Limb (tissue), 2 donors: Measurements from ENCODE around the gene GPR68.
"Not testable (repeated sequence)": the region's sequence is repeated elsewhere in the genome, so short reads cannot be mapped to it uniquely, and the experiment has no call there.

Experiments used
- DNase-seq, 2 donors: peaks; one replicate each; pipeline ENCODE4 v3.0.0-alpha.2; 2016; ENCODE audit errors: extremely low spot score in 2 of 2

GPR68 gene

GRCh38 chr14:91228112-91229004, 16.1 kb downstream of the GPR68 start:
- DNase-seq, result no peak

GRCh38 chr14:91227183-91227628, 17.3 kb downstream of the GPR68 start:
- no peak for DNase-seq

DNA sequence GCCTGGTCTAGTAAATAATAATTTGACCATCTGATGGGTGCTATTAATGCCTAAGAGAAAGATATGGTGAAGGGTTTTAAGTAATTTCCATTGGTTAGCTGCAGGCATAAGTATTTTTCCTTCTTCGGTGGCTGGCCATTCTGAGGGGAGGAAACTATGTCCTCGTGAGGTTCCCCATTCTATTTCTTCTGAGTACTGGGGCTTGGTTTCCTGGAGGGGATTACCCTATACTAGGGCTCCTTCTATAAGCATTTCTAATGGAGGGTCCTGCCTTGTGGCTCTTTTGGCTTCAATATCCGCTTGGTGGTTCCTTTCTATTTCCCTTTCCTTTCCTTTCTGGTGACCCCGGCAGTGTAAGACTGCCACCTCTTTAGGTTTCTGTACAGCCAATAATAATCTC, 18.1 kb downstream of the GPR68 start:
- not testable (repeated sequence) for DNase-seq

DNA sequence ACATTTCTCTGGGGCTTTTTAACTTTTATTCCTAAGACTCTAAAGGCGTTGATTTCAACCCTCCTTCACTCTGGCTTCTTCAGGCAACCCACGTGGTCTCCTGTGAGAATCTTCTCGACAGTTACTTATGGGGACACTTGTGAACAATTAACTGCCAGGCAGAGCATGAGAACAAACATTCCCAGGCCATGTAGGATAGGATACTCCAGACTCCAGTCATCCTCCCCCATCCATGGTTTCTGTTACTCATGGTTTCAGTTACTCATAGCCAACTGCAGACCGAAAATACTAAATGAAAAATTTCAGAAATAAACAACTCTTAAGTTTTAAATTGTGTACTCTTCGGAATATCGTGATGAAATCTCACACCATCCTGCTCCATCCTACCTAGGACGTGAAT, 19.5 kb downstream of the GPR68 start:
- DNase-seq, result no peak

DNA sequence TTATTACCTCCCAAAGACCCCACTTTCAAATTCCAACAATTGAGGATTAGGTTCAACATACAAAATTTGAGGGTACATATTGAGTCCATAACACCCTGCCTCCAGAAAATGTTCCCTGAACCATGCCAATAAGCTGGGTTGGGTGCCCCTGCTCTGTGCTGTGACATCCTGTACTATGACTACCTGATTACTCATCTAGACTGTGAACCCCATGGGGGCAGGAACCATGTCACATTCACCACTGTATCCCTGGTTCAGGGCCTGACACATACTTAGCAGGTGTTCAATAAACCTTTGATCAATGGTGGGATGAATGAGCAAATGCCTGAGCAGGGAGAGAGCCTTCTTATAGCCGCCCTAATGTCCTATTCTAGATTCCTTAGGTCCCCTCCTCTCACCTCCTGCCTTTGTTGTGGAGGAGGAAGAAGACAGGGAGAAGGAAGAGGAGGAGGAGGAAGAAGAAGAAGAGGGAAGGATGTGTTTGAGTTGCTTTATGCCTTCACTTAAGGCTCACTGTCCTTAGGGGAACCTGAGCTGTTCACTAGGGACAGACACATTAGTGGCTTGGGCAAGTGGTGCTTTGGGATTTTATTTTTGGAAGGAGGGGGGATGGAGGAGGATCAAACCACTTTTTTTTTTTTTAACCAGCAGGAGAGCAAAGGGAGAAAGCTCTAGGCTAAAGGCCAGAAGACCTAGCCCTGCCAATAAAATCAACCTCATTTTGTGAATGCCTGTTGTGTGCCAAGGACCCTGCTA, 21.3 kb downstream of the GPR68 start:
- no peak for DNase-seq

GRCh38 chr14:91221270-91221669, 23.2 kb downstream of the GPR68 start:
- no peak for DNase-seq

DNA sequence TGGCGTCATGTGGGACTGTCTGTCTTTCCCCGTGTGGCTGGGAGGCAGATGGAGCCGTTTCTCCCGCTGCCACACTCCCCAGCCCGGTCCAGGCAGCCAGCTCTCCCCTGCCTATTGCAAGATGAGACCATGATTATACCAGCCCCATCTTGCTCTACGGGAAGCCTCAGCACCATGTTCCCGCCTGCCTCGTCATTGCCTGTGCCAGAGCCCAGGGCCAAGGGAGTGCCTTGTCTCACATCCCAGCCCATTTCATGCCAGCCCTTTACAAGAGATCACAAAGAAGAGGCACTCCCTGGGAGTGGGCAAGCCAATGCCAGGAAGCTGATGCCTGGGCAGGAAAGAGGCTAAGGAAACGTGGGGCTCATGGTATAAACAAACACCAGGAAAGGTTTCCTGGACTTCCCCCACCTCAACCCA, 23.9 kb downstream of the GPR68 start:
- no peak for DNase-seq

DNA sequence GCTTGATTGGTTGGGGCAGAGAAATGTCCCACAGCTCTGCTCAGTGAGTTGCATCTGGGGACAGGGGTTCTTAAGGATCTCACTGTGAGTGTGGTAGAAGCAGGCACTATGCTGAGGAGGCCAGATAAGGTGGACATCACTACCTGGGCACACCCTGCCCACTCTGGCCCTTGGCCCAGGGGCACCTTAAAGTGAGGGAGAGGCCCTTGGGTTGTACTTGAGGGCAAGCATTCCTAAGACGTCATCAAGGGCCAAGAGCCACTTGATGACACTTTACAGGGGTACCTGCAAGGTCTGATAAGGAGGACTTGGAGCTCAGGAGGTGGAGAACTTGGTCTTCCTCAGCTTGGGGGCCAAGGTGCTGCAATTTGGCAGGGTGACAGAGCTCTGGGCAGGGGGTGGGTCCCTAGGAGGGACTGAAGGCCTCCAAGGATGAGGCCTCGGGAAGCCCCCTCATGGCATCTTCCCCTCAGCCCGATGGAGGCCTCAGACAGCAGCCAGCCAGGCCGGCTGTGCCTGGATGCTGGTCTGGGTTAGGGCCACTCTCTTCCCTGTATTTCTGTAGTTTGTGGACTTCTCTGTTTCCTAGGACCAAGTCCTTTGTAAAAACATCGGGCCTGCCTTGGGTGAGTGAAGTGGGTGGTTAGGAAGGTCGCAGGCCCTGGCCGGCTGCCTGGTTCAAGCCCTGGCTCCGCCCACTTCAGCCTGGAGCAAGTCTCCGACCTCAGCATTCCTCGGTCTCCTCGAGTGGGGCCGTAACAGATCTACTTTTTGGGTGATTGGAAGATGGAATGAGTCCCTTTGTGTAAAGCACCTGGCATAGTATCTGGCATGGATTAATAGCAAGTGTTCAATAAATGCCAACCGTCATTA, 24.8 kb downstream of the GPR68 start:
- DNase-seq, result no peak

GRCh38 chr14:91218014-91218413, 26.5 kb downstream of the GPR68 start:
- DNase-seq, result no peak

DNA sequence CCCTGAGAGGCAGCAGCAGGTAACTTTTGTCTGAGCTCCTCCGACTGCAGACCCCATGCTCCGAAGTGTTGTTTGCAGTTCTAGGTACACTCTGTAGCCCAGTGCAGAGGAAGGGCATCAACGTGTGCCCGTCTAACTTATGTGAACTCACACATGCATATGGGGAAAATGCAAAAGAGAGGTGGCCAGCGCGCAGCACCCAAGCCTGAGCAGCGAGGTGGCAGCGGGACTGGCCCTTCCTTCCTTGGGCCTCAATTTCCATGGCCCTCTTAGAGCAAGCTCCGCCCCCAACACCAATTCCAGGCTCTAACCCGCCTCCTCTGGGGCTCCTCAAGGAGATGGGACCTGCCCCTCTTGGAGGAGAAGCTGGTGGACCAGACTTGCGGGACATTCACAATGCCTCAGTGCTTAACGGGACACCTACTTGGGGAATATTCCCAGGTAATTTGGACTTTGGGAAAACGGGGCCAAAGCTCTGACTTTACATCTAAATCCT, 27.7 kb downstream of the GPR68 start:
- no peak for DNase-seq

- no peak for DNase-seq
Measured at GRCh38 chr14:91215381-91215780, 29.1 kb downstream of the GPR68 start.

GRCh38 chr14:91214306-91214705, 30.2 kb downstream of the GPR68 start:
- no peak for DNase-seq

DNA sequence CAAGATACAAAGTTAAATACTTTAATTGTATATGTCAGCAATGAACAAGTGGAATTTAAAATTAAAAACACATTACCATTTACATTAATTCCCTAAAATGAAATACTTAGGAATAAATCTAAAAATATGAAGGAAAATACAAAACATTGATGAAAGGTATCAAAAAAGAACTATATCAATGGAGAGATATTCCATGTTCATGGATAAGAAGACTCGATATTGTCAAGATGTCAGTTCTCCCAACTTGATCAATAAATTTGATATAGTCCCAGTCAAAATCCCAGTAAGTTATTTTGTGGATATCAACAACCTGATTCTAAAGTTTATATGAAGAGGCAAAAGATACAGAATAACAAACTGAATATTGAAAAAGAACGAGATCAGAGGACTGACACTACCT, 33.5 kb downstream of the GPR68 start:
- DNase-seq, result no peak

GRCh38 chr14:91207008-91207407, 37.5 kb downstream of the GPR68 start:
- DNase-seq, result no peak

DNA sequence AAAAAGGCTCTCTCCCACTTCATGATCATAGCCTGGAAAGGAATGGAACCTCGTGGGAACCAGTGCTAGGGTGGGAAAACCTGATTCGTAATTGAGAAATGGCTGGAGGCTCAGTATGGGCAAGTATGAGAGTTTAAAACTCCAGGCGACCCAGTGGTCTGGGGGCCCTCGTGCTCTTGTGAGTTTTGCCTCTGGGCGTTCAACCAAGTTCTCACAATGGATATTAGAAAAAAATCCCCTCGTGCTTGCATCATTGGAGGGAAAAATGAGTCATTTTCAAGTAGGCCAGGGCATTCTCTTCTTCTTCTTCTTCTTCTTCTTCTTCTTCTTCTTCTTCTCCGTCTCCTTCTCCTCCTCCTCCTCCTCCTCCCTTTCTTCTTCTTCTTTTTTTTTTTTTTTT, 39.0 kb downstream of the GPR68 start:
- no peak for DNase-seq

DNA sequence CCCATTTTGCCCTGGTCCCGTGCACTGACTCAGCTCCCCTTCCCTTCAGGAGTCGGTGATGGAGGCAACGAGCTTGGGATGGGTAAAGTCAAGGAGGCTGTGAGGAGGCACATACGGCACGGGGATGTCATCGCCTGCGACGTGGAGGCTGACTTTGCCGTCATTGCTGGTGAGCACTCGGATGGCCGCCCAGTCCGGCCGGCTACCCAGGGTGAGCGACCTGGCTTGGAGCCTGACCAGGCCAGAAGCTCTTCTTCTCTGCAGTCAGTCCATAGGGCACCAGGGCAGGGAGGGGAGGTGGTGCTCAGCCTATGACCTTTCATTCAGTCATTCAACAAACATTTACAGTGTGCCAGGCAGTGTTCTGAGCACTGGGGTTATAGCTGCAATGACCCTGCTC, 39.8 kb downstream of the GPR68 start:
- no peak for DNase-seq

GRCh38 chr14:91202234-91202974, 42.1 kb downstream of the GPR68 start:
- DNase-seq, result no peak

GRCh38 chr14:91200802-91201201, 43.7 kb downstream of the GPR68 start:
- not testable (repeated sequence) for DNase-seq

DNA sequence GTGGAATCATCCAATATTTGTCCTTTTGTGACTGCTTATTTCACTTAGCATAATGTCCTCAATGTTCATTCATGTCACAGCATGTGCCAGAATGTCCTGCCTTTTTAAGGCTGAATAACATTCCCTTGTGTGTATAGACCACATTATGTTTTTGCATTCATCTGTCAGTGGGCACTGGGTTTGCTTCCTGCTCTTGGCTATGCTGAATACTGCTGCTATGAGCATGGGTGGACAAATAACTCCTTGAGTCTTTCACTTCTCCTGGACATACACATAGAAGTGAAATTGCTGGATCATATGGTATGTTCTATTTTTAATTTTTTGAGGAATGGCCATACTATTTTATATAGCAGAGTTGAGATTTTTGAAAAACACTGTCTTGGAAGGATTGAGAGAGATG, 46.9 kb downstream of the GPR68 start:
- no peak for DNase-seq

- DNase-seq, result no peak
Measured at GRCh38 chr14:91195881-91196280, 48.6 kb downstream of the GPR68 start.

DNA sequence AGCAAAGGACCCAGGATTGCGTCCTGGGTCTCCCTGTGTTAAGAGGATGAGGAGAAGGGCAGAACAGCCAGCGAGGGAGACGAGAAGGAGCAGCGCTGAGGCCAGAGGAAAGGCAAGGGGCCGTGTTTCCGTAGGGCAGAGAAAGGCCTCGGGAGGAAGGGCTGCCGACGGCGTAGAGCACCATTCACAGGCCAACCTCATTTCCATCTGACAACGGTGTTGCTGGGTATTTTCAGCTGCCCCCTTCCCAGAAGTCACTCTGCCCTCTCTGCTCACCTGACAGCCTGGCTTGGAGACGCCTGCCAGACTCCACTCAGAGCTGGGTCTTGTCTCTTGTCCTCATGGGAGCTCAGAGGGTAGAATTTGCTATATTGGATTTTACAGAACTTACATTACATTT, 51.4 kb downstream of the GPR68 start:
- DNase-seq, result no peak
